OCI-LY1 (cell line): Measurements from ENCODE around the gene VGF.

Experiments used
- EZH2 ChIP-seq: fragments of 200-600 bp; sonication (generic), shearing (Covaris generic); IDR thresholded peaks from 2 replicates; pipeline ENCODE4 v1.8.0; 2017; ENCODE audit warnings: borderline replicate concordance, mixed run types, mild to moderate bottlenecking, antibody characterized with exemption, low read length, moderate library complexity, mixed read lengths
- TF ChIP-seq, protein P1 (sequence below): fragments of 200-600 bp; sonication (generic), shearing (Covaris generic); IDR thresholded peaks from 2 replicates; pipeline ENCODE4 v1.5.1; 2017; ENCODE audit warnings: mild to moderate bottlenecking, antibody characterized with exemption, low read length, moderate library complexity, mixed read lengths

DNA sequence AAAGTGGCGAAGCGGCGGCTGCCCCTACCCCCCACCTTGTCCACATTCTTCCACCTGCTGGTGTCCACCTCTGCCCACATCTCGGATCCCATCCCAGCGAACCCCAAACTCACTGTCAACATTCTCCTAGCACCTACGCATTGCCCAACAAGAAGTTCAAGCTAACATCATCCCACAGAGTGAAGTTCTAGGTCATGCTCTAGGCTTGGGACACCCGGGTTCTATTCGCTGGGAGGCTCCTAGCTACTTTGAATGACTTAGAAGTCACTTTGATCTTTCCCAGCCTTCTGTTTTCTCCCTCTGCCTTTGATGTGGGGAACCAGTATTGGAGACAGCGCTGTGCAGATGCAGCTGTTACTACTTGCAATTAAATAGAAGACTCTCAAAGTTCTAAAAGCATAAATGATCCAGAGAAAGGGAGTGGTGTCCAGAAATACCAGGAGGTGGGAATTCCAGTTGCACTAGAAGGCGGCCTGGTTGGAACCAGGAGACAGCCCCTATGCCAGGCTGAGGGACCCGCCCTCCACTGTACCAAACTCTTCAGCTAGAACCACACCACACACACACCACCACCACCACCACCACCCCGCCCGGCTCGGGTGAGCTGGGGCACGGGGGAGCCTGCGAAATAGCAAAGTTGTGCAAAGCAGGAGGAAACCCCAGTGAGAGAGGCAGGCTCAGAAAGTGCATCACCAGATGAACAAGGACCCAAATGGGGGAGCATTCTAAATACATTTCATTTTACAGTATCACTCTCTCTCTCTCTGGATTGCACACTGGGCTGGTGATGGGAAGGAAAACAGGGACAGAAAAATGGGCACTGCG is 5.5 kb upstream of the VGF start:
- no peak for TF ChIP-seq EZH2
- TF ChIP-seq, protein P1, sequence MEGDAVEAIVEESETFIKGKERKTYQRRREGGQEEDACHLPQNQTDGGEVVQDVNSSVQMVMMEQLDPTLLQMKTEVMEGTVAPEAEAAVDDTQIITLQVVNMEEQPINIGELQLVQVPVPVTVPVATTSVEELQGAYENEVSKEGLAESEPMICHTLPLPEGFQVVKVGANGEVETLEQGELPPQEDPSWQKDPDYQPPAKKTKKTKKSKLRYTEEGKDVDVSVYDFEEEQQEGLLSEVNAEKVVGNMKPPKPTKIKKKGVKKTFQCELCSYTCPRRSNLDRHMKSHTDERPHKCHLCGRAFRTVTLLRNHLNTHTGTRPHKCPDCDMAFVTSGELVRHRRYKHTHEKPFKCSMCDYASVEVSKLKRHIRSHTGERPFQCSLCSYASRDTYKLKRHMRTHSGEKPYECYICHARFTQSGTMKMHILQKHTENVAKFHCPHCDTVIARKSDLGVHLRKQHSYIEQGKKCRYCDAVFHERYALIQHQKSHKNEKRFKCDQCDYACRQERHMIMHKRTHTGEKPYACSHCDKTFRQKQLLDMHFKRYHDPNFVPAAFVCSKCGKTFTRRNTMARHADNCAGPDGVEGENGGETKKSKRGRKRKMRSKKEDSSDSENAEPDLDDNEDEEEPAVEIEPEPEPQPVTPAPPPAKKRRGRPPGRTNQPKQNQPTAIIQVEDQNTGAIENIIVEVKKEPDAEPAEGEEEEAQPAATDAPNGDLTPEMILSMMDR = no peak
